Measurements from ENCODE around the gene ATG16L1. TPM values are rescaled to one million over a fixed set of nuclear protein-coding genes. Genes with fewer than 3 reads are reported as not detected.

ATG16L1 gene
- total and polyA plus RNA-seq, 2 of the 4 experiments (the other 2 are of a cell fraction) = 20.0 to 26.2 TPM

- no CpG with 5 or more reads among the region's 11 CpGs for WGBS, 2 experiments (ENCODE audit: extremely low coverage in 2 of 2, insufficient read length in 1 of 2)
Observed at GRCh38 chr2:233311241-233311926, 59.9 kb downstream of the ATG16L1 start.

More at GRCh38 chr2:233311241-233311926, 59.9 kb downstream of the ATG16L1 start:
- Histone ChIP-seq H3K14ac (replicated peaks; ENCODE audit: low read depth, low read length) (no peak overlapping the region), H3K4me3 (ENCODE audit: insufficient read depth, low read depth, low read length) (no peak overlapping the region), H3K9me3 (ENCODE audit: control insufficient read depth, insufficient read depth, low read length) (no peaks in the 10 kb centered on the region), H2AK5ac (ENCODE audit: low read depth, low read length) (no peak overlapping the region), H3K27me3 (ENCODE audit: control insufficient read depth, insufficient read depth, low read length) (peaks cover 16% of the 10 kb centered on the region), H3K79me1 (ENCODE audit: low read depth in 1 of 2, low read length in 2 of 2) (no peaks in the 10 kb centered on the region), H3K23ac (ENCODE audit: low read depth, low read length) (no peak overlapping the region), H2BK5ac (ENCODE audit: low read depth, low read length, poor library complexity, severe bottlenecking) (no peak overlapping the region), H3K36me3 (ENCODE audit: control insufficient read depth, insufficient read depth, low read length) (no peaks in the 10 kb centered on the region), H2AFZ (replicated peaks; ENCODE audit: low read length, poor library complexity) (no peak overlapping the region), H3K4ac (ENCODE audit: low read depth, low read length) (no peak overlapping the region), H4K20me1 (ENCODE audit: insufficient read depth, low read length) (no peaks in the 10 kb centered on the region), H3K9ac (ENCODE audit: low read depth, low read length) (no peak overlapping the region), H4K91ac (ENCODE audit: insufficient read depth, low read depth, low read length) (no peak overlapping the region), H3K18ac (ENCODE audit: low read depth, low read length) (no peak overlapping the region), H3K56ac (ENCODE audit: extremely low read depth, insufficient read depth, low read length) (no peak overlapping the region), H4K5ac (ENCODE audit: low read depth, low read length) (no peak overlapping the region), H2BK15ac (ENCODE audit: low read depth, low read length) (no peak overlapping the region), H2BK120ac (ENCODE audit: low read depth, low read length) (no peak overlapping the region), H3K27ac (ENCODE audit: insufficient read depth, low read length) (no peak overlapping the region), H2BK20ac (ENCODE audit: low read depth, low read length) (no peak overlapping the region), H2AK9ac (replicated peaks; ENCODE audit: low read depth, low read length, poor library complexity) (no peak overlapping the region), H3K9me1 (ENCODE audit: insufficient read depth, low read length) (no peaks in the 10 kb centered on the region), H3K4me1 (ENCODE audit: control insufficient read depth, insufficient read depth, low read length) (no peaks in the 10 kb centered on the region), H3K4me2 (ENCODE audit: low read depth, low read length) (no peak overlapping the region), H4K8ac (ENCODE audit: low read depth in 2 of 2, low read length in 2 of 2) (no peak overlapping the region)
- in situ Hi-C loops (cut with MboI; ENCODE audit: low sequenced_read_pairs) = no loop called here
- dilution Hi-C loops (cut with HindIII; ENCODE audit: low sequenced_read_pairs, unreplicated experiment) = no loop called here
- intact Hi-C loops (cut with micrococcal nuclease) = no loop called here
- no TSS peak for BruUV-seq (replicated peaks)
- DNase-seq (no peak), ATAC-seq (ENCODE audit: low read depth) (no peak)
- CTCF ChIA-PET = no interaction called here
- TF ChIP-seq BHLHE40 (IDR thresholded peaks at IDR 0.05; ENCODE audit: low read depth, low read length) (no peak), RCOR1 (IDR thresholded peaks at IDR 0.05; ENCODE audit: insufficient replicate concordance, low read length) (no peak), RAD21 (IDR thresholded peaks at IDR 0.05; ENCODE audit: low read length) (no peak), NFE2L2 (IDR thresholded peaks at IDR 0.05; ENCODE audit: low read depth, low read length) (no peak), CTCF (conservative IDR thresholded peaks at IDR 0.05; ENCODE audit: low read depth, low read length) (no peak), FOS (IDR thresholded peaks at IDR 0.05; ENCODE audit: low read depth, low read length) (no peak), POLR2A (IDR thresholded peaks at IDR 0.05; ENCODE audit: low read depth, low read length) (no peak), ELK1 (IDR thresholded peaks at IDR 0.05; ENCODE audit: borderline replicate concordance, low read depth, low read length) (no peak), CEBPB (IDR thresholded peaks at IDR 0.05; ENCODE audit: low read depth, low read length) (no peak), CHD1 (IDR thresholded peaks at IDR 0.05; ENCODE audit: low read depth, low read length) (no peak), RFX5 (IDR thresholded peaks at IDR 0.05; ENCODE audit: low read depth, low read length) (no peak)
- POLR2A ChIA-PET (ENCODE audit: unreplicated experiment) = no interaction called here

Data from IMR-90 (cell line).